Ureter (tissue), 1 donor: ENCODE measurements around the gene BOC. TPM values are rescaled to one million over a fixed set of nuclear protein-coding genes. Genes with fewer than 3 reads are reported as not detected.

Experiments
- DNase-seq: peaks from one replicate; pipeline ENCODE4 v3.0.0-alpha.2; 2020; ENCODE audit warnings: low spot score
- total RNA-seq: library from RNA; stranded (reverse); gene quantifications from one replicate; pipeline ENCODE4 v1.2.4, GENCODE V29; 2023
- donor health status: DM: yes; HTN: yes; CAD: no.

The BOC gene
- total RNA-seq, 1 donor from 2014 or later = 79.6 TPM

GRCh38 chr3:113287111-113287802 lies 75.9 kb downstream of the BOC start:
- no peak for DNase-seq

DNA sequence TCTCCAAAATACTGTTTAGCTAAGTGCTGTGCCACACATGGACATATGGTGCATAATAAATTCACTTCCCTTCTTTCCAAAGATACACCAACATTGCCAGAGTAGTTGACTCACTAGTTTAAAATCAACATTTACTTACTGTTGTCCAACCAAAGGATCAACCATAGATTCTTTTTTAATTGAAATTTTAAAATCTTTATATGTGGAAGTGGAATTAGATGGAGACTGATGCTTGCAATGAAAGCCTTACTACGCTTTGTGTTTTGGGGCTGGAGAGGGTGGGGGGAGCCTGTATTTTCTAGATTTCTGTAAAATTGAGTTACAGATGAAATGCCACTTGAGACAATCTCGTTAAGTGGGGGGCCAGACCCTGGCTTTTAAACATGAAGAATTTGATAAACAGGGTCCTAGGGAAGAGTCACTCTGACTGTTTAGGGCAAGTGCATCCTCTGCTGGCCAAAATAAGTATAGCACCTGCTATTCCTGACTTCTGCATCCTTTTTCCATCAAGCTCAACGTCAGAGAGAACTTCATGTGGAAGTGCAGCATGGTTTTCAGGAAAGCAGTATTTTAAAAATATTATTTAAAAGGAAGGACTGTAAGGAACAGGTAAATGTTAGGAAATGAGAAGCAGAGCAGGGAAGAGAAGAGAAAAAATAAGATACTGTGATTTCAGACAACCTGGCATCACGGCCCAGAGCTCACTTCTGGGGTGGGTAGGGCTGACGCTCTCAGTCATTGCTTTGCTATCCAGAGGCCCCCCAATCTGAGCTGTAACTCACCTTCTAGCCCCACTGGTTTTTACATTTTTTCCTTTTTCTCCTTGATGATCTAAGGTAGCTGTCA lies 76.7 kb downstream of the BOC start:
- no peak for DNase-seq

- no peak for DNase-seq
Observed at GRCh38 chr3:113288881-113289280, 77.5 kb downstream of the BOC start.

DNA sequence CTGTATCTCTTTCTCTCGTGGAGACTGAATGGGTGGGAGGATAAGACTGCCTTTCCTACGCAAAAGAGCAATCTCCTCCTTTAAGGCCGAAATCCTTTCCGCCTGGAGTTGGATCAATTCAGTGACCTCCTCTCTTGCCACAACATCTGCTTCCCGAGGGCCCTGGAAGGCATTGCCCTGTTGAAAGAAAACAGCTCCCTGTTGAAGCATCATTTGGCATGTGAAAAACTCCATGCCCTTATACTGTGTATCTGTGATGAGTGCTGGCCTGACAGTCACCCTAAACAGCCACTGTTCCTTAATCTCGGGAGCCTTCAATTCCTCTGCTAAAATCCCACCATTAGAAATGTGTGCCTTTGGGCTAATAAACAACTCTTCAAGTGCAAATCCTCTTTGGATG lies 80.2 kb downstream of the BOC start:
- DNase-seq = no peak

DNA sequence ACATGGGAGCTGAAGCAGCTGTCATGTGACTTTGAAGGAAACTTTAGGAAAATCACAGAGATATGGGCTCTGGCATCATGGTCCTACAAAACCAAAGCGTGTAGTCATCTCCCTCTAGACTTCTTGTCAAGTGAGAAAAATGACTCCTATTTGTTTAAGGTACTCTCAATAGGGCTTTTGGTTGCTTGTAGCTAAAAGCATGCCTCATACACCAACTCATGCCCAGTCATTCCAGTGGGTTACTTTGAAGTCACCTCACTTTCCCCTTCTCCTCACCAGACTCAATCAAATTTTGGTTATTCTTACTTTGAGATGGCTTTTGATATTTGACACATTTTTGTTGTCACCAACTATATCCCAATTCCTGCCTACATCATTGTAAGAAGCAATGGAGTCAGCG lies 81.6 kb downstream of the BOC start:
- DNase-seq = no peak

DNA sequence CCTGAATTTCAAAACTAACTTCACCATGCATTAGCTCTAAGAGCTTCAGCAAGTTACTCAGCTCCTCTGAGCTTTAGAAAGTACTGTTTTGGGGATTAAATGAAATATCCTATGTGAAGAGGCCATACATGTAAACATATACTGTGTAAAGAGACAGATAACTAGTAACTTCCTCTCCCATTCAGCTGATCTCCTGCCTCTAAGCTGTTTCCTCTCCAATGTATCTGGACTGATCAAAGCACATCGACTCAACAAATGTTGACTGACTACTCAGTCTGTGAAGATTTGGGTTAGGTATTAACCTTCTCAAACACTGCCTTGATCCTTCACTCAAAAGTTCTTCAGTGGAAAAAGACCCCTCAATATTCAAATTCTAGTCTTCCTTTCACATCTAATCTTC lies 82.0 kb downstream of the BOC start:
- no peak for DNase-seq

- no peak for DNase-seq
Observed at GRCh38 chr3:113295463-113295862, 84.1 kb downstream of the BOC start.

- no peak for DNase-seq
Observed at GRCh38 chr3:113297287-113297686, 85.9 kb downstream of the BOC start.

DNA sequence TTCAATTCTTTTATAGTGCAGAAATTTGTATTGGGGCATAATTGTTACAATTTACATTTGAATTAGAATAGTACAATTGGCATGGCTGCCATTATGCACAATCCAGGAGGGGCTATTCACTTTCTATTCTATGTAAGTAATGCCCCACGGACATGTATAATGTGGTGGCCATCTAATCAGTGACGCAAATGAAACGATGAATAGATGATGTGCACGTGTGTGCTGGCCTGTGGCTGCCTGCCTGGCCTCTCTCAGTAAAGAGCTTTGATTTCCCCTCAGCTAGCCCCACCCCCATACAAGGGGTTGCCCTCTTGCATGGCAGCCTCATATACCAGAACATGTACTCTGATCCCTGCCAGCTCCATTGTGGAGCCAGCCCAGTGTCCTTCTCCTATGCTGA lies 86.5 kb downstream of the BOC start:
- DNase-seq = no peak

GRCh38 chr3:113300596-113300995 lies 89.2 kb downstream of the BOC start:
- DNase-seq = no peak

GRCh38 chr3:113304102-113304501 lies 92.7 kb downstream of the BOC start:
- DNase-seq = no peak

DNA sequence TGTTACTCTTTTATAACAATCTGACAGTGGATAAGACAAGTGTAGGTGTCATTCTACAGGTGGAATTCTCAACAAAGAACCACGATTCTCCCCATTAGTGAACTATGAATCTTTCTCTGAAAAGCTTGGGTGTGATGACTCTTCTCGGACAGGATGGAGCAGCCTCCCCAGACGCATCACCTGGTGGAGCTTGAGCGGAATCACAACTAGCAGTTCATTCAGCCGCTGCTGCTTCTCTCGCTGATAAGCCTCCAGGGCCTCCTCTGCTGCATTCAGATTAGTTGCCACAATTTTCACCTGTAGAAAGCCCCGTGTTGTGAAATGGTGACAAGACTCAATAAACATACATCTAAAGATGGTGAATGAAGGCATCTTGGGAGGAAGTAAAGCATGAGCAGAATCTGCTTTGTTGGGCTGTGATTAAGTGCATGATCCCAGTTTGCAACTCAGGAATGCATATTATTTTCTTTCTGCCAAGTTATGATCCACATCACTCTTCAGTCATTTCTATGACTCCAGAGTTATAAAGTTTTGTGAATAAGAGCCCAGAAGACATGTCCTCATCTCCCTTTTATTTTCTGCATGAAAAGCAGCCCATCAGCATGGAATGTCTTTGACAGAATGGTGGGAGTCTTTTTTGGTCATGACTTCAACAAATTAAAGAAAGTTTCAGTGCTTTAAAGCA lies 93.6 kb downstream of the BOC start:
- no peak for DNase-seq

DNA sequence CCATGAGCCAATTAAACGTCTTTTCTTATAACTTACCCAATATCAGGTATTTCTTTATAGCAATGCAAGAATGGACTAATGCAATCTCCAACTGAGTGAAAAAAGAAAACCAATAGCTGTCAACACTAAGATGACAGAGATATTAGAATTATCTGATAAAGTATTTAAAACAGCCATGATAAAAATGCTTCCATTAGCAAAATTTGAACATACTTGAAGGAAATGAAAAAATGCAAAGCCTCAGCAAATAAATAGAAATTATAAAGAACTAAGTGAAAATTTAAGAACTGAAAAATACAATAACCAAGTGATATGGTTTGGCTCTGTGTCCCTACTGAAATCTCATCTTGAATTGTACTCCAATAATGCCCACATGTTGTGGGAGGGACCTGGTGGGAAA lies 99.6 kb downstream of the BOC start:
- no peak for DNase-seq

- no peak for DNase-seq
Observed at GRCh38 chr3:113312416-113312815, 101.1 kb downstream of the BOC start.

- no peak for DNase-seq
Observed at GRCh38 chr3:113314923-113315322, 103.6 kb downstream of the BOC start.

DNA sequence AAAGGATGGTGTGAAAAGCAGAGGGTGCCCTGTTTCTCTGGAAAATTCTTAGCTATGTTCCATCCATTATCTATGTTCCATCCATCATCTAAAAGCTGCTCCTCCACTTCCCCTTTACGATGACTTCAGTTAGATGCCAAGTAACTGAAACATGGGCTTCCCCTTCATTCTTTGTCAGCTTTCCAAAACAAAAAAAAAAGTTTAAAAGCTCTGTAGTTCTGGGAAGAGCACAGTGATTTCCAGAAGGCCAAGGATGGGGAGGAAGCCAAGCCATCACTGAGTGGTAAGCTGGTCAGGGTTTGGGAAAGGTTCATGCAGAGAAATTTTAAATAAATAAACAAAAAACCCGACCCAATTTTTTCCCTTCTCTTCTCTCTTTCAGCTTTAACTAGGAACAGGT lies 118.4 kb downstream of the BOC start:
- DNase-seq = no peak

GRCh38 chr3:113330742-113331141 lies 119.4 kb downstream of the BOC start:
- no peak for DNase-seq

DNA sequence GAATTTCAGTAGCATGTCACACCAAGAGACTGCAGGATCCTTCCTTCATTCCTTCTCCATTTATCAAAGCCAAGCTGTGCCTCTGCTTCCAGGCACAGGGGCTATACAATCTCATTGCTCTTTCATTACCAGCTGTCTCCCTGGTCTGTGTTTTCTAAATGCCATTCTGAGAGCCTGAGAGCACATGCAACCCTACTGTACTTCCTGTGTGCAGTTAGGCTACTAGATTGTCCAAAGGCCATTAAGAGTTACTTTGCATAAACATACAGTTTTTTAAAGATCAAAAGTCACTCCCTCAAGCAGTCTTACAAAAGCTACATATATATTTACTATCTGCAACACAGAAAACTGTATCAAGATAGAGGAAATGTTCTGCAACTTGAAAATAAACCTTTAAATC lies 119.8 kb downstream of the BOC start:
- DNase-seq = no peak

Other genes with a start within 250 kb of the BOC start
- 1.8 TPM for gene CD200R1, start 236.5 kb upstream of the BOC start, total RNA-seq
- 12.4 TPM for gene GTPBP8, start 220.6 kb upstream of the BOC start, total RNA-seq
- gene CFAP44, start 229.9 kb downstream of the BOC start, total RNA-seq = 19.8 TPM